Stimulated activated CD4-positive, alpha-beta T cell treated with anti-CD3 and anti-CD28 coated beads, Interleukin-12 subunit alpha, Interleukin-12 subunit beta, amount 100 ng/mL, for 48 hours (primary cell): ENCODE data around the gene SNRNP200.
A peak's percentile ranks its signal among the peaks of the same experiment; 100 is the strongest.

ENCODE experiments used
- DNase-seq, 3 donors: peaks; one replicate each; pipeline ENCODE4 v3.0.0-alpha.2; 2020; ENCODE audit warnings: low read depth in 2 of 3, low spot score in 1 of 3

The SNRNP200 gene

DNA sequence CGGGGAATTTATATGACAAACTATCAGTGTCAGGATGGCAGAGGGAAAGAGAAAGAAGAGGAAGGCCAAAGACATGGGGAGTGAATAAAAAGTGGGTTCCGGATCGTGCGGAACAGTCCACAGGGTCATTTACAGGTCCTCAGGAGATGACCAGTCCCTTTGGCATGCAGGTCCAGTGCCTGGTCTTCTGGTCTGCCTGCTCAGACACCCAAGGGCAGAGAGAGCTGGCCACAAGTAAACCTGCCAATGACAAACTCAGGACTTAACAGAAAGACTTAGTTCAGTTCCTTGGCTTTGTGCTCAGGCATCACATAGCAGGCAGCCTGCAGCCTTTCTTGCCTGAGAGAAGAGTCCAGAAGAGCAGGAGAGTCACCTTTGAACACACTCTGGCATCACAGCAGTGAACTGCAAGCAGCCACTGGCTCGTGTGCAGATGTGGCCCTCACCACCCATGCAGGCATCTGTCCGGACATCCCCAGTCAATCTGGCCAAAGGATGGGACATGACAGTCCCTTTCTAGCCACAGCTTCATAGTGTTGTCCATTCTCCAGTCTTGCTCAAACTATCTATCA lies 53.5 kb downstream of the SNRNP200 start:
- DNase-seq, result no peak

- no peak for DNase-seq
Measured at GRCh38 chr2:96250188-96250587, 55.2 kb downstream of the SNRNP200 start.

- DNase-seq, result no peak
Measured at GRCh38 chr2:96249654-96250053, 55.7 kb downstream of the SNRNP200 start.

DNA sequence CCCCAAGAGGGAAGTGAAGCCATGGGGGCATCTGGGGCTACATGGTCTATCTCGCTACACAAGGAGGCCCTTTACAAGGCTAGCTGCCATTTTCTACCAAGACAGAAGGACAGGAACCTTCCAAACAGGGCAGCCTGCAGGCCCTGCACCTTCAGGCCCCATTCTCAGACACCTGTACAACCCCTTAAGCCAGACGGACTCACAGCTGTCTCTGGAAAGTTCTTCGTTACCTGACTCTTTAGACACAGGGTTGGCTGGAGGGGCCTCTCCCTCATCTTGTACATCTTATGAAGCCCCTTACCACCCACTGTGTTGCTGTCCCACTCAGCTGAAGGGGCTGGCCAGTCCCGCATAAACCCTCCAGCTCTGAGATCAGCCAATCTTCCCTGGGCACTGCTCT lies 56.7 kb downstream of the SNRNP200 start:
- DNase-seq, result no peak

- no peak for DNase-seq
Measured at GRCh38 chr2:96247896-96248295, 57.5 kb downstream of the SNRNP200 start.

GRCh38 chr2:96247009-96247408 lies 58.3 kb downstream of the SNRNP200 start:
- DNase-seq, result no peak

- DNase-seq, result no peak
Measured at GRCh38 chr2:96245609-96246390, 59.5 kb downstream of the SNRNP200 start.

DNA sequence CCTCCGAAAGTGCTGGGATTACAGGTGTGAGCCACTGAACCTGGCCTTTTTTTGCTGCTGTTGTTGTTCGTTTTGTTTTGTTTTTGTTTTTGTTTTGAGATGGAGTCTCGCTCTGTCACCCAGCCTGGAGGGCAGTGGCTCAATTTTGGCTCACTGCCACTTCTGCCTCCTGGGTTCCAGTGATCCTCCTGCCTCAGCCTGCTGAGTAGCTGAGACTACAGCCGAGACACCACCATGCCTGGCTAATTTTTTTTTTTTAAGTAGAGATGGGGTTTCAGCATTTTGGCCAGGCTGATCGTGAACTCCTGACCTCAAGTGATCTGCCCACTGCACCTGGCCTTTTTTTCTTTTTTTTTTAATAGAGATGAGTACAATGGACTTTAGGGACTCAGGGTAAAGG lies 61.5 kb downstream of the SNRNP200 start:
- DNase-seq, result no peak

DNA sequence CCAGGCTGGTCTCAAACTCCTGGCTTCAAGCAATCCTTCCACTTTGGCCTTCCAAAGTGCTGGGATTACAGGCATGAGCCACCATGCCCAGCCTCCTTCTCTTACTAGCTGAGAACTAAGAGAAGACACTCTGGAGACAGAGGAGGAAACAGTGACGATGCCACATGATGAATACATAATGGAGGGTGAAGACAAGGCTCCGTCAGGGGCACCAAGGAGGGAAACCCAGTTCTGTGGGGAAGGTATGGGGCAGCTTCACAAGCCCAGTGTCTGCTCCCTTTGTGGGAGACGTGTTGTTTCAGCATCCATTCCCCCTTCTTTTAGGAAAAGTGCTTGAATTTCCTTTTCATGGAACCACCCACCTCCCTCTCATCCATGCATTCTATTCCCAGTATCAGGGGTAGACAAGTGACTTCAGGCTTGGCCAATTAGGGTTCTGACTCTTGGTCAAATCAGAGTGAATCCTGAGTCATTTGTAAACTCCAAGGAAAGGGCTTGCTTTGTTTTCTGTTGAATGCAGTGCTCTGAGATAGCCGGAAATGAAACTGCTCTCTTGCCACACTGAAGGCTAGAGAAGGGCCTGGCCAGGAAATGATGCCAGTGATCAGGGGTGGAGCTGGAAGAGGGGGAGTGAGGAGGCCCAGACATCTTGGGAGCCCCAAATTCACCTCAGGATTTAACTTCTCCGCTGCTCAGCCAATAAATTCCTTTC lies 63.3 kb downstream of the SNRNP200 start:
- peak; percentile 48 to 55 (median 52) for DNase-seq

- no peak for DNase-seq
Measured at GRCh38 chr2:96241227-96241626, 64.1 kb downstream of the SNRNP200 start.

DNA sequence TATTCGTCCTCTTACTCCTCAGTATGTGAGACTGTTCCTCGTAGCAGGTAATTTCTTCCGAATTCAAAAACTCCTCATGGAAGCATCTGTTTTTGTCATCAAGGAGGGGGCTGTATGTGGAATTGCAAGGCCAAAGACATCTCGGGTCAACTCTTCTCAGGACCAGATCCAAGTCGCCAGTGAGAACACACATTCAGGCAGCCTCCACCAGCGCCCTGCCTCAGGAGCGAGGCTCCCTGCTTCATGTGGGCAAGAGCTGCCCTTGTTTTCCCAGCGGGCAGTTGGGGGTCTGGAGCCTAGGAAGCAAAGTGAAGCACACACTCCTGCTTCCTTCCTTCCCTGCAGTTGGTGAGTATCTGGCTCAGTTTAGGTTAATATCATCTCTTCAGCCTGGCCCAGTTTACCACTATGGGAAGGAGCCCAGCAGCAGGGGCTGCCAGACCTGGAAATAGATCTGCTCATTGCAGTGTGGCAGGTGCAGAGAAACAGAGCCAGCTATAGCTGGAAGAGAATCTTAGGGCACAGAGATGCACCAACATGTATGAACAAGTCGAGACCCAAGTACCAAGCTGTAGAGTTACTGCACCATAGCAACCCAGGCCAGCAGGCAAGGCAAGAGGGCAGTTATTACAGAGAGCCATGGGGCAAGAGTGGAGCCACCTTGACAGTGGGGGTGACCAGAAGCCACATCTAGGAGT lies 64.9 kb downstream of the SNRNP200 start:
- DNase-seq, result no peak

DNA sequence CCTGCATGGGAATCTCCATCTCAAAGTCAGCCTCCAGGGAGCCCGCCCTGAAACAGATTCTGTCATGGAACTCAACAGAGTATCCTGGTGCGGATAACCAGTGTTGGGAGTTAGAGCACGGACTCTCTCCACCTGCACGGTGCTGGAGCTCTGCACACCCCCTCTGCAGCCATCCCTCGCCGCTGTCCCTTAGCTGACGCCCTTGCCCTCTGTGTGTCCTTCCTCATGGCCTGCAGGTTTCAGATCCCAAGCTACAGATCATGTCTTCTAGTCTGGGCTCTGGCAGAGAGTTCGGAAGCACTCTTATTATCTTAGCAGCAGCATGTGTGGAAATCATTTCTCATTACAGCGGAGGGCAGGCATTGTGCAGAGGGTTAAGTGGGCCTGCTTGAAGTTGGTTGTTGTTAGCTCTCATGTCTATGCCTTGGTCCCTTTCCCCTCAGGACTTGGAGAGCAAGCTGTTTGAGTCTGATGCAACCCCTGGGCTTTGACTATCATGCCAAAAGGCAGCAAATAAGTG lies 65.5 kb downstream of the SNRNP200 start:
- DNase-seq, result no peak

GRCh38 chr2:96239091-96239490 lies 66.3 kb downstream of the SNRNP200 start:
- DNase-seq, result no peak

DNA sequence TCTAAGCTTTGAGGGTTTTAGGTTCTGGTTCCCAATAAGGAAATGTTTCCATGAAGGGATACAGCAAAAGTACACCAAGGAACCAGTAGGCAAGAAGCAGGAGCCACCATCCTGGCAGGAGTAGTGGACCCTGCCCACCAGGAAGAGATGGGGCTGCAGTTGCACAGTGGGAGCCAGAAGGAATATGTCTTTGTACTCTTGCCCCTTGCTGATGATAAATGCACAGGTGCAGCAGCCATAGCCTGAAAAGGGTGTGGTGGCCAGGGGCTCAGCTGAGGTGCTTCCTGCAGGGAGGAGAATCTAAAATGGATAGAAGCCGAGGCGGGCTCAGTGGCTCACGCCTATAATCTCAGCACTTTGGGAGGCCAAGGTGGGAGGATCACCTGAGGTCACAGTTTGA lies 67.1 kb downstream of the SNRNP200 start:
- DNase-seq, result no peak

DNA sequence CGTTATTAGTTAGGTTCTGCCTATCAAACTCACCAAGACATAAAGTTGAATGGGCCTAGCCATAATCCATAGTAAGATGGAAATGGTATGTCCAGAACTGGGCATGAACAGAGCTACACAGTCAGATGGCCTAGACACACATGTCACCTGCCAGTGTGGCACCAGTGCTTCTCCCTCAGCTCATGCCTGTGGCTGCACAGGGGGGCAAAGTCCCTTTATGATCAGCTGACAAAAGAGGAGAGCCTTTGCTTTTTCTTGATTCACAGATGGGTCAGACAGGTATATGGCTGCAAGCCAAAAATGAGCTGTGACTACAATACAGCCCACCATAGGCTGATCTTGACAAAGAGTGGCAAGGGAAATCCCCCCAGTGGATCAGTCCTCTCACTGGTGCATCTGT lies 68.5 kb downstream of the SNRNP200 start:
- no peak for DNase-seq

DNA sequence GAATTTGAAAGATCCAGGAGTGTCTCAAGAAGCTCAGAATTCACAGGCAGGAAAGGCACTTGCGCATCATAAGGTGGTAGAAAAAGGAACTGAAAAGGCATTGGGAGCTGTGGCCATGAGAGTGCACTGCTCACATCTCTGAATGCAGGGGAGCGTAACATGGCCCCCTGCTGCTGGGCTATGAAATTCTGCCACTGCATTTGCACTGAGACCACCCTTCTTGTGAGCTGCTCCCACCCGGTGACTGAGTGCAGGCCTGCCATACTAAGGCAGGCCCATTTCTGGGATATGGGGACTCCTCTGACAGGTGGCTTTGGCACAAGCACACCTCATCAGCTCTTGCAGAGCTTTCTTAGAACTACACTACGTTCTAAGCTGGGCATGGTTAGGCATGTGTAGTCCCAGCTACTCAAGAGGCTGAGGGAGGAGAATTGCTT lies 71.4 kb downstream of the SNRNP200 start:
- DNase-seq, result no peak

- no peak for DNase-seq
Measured at GRCh38 chr2:96233436-96233835, 71.9 kb downstream of the SNRNP200 start.

DNA sequence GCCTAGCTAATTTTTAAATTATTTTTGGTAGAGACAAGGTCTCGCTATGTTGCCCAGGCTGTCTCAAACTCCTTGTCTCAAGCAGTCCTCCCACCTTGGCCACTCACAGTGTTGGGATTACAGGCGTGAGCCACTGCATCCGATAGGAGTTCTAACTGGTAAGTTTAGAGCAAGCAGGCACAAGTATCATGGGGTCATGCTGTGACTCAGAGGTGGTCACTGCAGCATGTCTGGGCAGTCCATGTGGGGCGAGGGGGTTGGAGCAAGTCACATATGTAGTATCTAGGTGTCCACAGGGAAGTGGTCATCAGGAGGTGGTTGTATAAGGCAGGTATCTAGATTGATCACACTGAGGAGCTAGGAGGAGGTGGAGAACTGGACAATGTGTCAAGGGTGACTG lies 74.0 kb downstream of the SNRNP200 start:
- DNase-seq, result no peak

- DNase-seq, result no peak
Measured at GRCh38 chr2:96225016-96225533, 80.3 kb downstream of the SNRNP200 start.
